ENCODE data around the gene IFNL1.
"Not testable (repeated sequence)": the region's sequence is repeated elsewhere in the genome, so short reads cannot be mapped to it uniquely, and the experiment has no call there.

Gene IFNL1

GRCh38 chr19:39270036-39270871 is 26.0 kb upstream of the IFNL1 start:
- Histone ChIP-seq H3K27me3 (ENCODE audit: control insufficient read depth, low read length) (no peaks in the 10 kb centered on the region), H3K9me2 (replicated peaks; ENCODE audit: control insufficient read depth, low read length) (no peaks in the 10 kb centered on the region), H3K4me1 (ENCODE audit: control insufficient read depth, low read length) (no peaks in the 10 kb centered on the region), H3K9me3 (ENCODE audit: control insufficient read depth, insufficient read depth, low read length) (no peaks in the 10 kb centered on the region), H3F3A (ENCODE audit: control insufficient read depth, insufficient read depth) (no peaks in the 10 kb centered on the region), H4K20me1 (ENCODE audit: control insufficient read depth, insufficient read depth, low read depth, low read length) (no peaks in the 10 kb centered on the region), H3K79me2 (ENCODE audit: control insufficient read depth, low read length) (no peaks in the 10 kb centered on the region), H3K4me3 (ENCODE audit: low read length) (no peak overlapping the region), H3K4me2 (ENCODE audit: low read length) (no peak overlapping the region), H3K36me3 (ENCODE audit: control insufficient read depth, low read length) (no peaks in the 10 kb centered on the region), H3K27ac (ENCODE audit: low read depth, low read length) (no peak overlapping the region)
- TF ChIP-seq CTCF (IDR thresholded peaks at IDR 0.05; ENCODE audit: low read depth, low read length, poor library complexity, severe bottlenecking) = no peak
- TF ChIP-seq EZH2phosphoT487 (IDR thresholded peaks at IDR 0.05; ENCODE audit: borderline replicate concordance, low read length) = no peak

GRCh38 chr19:39273859-39274258 is 22.3 kb upstream of the IFNL1 start:
- not testable (repeated sequence) for H3K4me2 ChIP-seq (ENCODE audit: low read length); H3K4me1 ChIP-seq (ENCODE audit: control insufficient read depth, low read length); H3F3A ChIP-seq (ENCODE audit: control insufficient read depth, insufficient read depth); H3K27ac ChIP-seq (ENCODE audit: low read depth, low read length); H4K20me1 ChIP-seq (ENCODE audit: control insufficient read depth, insufficient read depth, low read depth, low read length); H3K27me3 ChIP-seq (ENCODE audit: control insufficient read depth, low read length); H3K9me2 ChIP-seq (replicated peaks; ENCODE audit: control insufficient read depth, low read length); H3K79me2 ChIP-seq (ENCODE audit: control insufficient read depth, low read length); H3K9me3 ChIP-seq (ENCODE audit: control insufficient read depth, insufficient read depth, low read length); H3K4me3 ChIP-seq (ENCODE audit: low read length); H3K36me3 ChIP-seq (ENCODE audit: control insufficient read depth, low read length)

- no peaks in the 10 kb centered on the region for H3K79me2 ChIP-seq (ENCODE audit: control insufficient read depth, low read length)
- H3K36me3 ChIP-seq (ENCODE audit: control insufficient read depth, low read length) = no peaks in the 10 kb centered on the region
- no peak overlapping the region for H3K4me3 ChIP-seq (ENCODE audit: low read length)
- no peak overlapping the region for H3K4me2 ChIP-seq (ENCODE audit: low read length)
- H3K9me2 ChIP-seq (replicated peaks; ENCODE audit: control insufficient read depth, low read length) = no peaks in the 10 kb centered on the region
- TF ChIP-seq CTCF (IDR thresholded peaks at IDR 0.05; ENCODE audit: low read depth, low read length, poor library complexity, severe bottlenecking) (no peak), EZH2phosphoT487 (IDR thresholded peaks at IDR 0.05; ENCODE audit: borderline replicate concordance, low read length) (no peak)
- no peaks in the 10 kb centered on the region for H3K9me3 ChIP-seq (ENCODE audit: control insufficient read depth, insufficient read depth, low read length)
- H3K4me1 ChIP-seq (ENCODE audit: control insufficient read depth, low read length) = no peaks in the 10 kb centered on the region
- no peaks in the 10 kb centered on the region for H4K20me1 ChIP-seq (ENCODE audit: control insufficient read depth, insufficient read depth, low read depth, low read length)
- no peaks in the 10 kb centered on the region for H3F3A ChIP-seq (ENCODE audit: control insufficient read depth, insufficient read depth)
- H3K27ac ChIP-seq (ENCODE audit: low read depth, low read length) = no peak overlapping the region
- H3K27me3 ChIP-seq (ENCODE audit: control insufficient read depth, low read length) = peaks cover 3% of the 10 kb centered on the region; the same call in 1 of the 2 replicates
Observed at GRCh38 chr19:39275578-39275977, 20.6 kb upstream of the IFNL1 start.

- Histone ChIP-seq H4K20me1 (ENCODE audit: control insufficient read depth, insufficient read depth, low read depth, low read length) (no peaks in the 10 kb centered on the region), H3K9me3 (ENCODE audit: control insufficient read depth, insufficient read depth, low read length) (no peaks in the 10 kb centered on the region), H3F3A (ENCODE audit: control insufficient read depth, insufficient read depth) (no peaks in the 10 kb centered on the region), H3K27ac (ENCODE audit: low read depth, low read length) (no peak overlapping the region), H3K4me3 (ENCODE audit: low read length) (no peak overlapping the region), H3K79me2 (ENCODE audit: control insufficient read depth, low read length) (no peaks in the 10 kb centered on the region), H3K36me3 (ENCODE audit: control insufficient read depth, low read length) (no peaks in the 10 kb centered on the region), H3K27me3 (ENCODE audit: control insufficient read depth, low read length) (peaks cover 3% of the 10 kb centered on the region; the same call in 1 of the 2 replicates), H3K4me1 (ENCODE audit: control insufficient read depth, low read length) (no peaks in the 10 kb centered on the region), H3K9me2 (replicated peaks; ENCODE audit: control insufficient read depth, low read length) (no peaks in the 10 kb centered on the region), H3K4me2 (ENCODE audit: low read length) (no peak overlapping the region)
- TF ChIP-seq CTCF (IDR thresholded peaks at IDR 0.05; ENCODE audit: low read depth, low read length, poor library complexity, severe bottlenecking) (no peak), EZH2phosphoT487 (IDR thresholded peaks at IDR 0.05; ENCODE audit: borderline replicate concordance, low read length) (no peak)
Observed at GRCh38 chr19:39276740-39277139, 19.5 kb upstream of the IFNL1 start.

All from DOHH2 (cell line).